ENCODE measurements around the gene CETP. TPM values are rescaled to one million over a fixed set of nuclear protein-coding genes. Genes with fewer than 3 reads are reported as not detected.

The CETP gene
- total RNA-seq, 1 donor from 2014 or later, result not detected

DNA sequence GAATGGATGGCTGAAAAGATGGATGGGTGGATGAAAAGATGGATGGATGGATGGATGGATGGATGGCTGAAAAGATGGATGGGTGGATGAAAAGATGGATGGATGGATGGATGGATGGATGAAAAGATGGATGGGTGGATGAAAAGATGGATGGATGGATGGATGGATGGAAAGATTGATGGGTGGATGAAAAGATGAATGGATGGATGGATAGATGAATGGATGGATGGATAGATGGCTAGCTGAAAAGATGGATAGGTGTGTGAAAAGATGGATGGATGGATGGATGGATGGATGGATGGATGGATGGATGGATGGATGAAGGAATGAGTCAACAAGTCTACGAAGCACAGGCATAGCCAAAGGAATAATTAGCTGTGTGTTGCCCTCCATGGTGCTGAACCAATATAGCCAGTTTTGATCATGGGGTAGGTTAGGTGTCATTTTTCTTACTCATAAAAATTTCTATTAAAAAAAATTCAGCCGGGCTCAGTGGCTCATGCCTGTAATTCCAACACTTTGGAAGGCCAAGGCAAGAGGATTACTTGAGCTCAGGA is 68.7 kb downstream of the CETP start:
- DNase-seq (ENCODE audit: low spot score, unreplicated experiment), result no peak
- Mint-ChIP-seq H3K36me3 (ENCODE audit: insufficient read depth) (no peaks in the 10 kb centered on the region), H3K4me1 (ENCODE audit: low read depth) (no peaks in the 10 kb centered on the region), H3K9me3 (ENCODE audit: low read depth) (peaks cover 5% of the 10 kb centered on the region), H3K27ac (no peak overlapping the region), H3K27me3 (peaks cover 15% of the 10 kb centered on the region), H3K4me3 (ENCODE audit: low read depth) (no peak overlapping the region)
- TF ChIP-seq, protein P1, sequence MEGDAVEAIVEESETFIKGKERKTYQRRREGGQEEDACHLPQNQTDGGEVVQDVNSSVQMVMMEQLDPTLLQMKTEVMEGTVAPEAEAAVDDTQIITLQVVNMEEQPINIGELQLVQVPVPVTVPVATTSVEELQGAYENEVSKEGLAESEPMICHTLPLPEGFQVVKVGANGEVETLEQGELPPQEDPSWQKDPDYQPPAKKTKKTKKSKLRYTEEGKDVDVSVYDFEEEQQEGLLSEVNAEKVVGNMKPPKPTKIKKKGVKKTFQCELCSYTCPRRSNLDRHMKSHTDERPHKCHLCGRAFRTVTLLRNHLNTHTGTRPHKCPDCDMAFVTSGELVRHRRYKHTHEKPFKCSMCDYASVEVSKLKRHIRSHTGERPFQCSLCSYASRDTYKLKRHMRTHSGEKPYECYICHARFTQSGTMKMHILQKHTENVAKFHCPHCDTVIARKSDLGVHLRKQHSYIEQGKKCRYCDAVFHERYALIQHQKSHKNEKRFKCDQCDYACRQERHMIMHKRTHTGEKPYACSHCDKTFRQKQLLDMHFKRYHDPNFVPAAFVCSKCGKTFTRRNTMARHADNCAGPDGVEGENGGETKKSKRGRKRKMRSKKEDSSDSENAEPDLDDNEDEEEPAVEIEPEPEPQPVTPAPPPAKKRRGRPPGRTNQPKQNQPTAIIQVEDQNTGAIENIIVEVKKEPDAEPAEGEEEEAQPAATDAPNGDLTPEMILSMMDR (IDR thresholded peaks at IDR 0.05; ENCODE audit: unreplicated experiment), result no peak

DNA sequence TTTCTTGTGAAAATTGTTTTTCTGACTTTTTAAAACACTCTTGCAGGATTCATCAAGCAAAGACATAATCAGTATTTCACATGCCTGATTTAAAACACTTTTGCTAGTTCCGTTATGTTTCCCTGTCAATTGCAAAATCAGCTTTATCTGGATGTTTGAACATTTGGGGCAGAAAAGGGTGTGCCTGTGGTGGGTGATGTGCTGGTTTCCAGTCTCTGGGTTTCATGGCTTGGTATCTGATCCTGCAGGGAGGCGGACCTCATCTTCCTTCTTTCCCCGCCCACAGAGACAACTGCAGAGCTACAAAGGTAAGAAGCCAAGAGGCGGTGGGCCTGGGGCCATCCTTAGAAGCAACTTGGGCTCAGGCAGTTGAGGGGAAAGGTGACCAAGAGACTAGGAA is 69.4 kb downstream of the CETP start:
- no peaks in the 10 kb centered on the region for H3K36me3 Mint-ChIP-seq (ENCODE audit: insufficient read depth)
- TF ChIP-seq, protein P1 (IDR thresholded peaks at IDR 0.05; ENCODE audit: unreplicated experiment), result no peak
- no peak for DNase-seq (ENCODE audit: low spot score, unreplicated experiment)
- peaks cover 5% of the 10 kb centered on the region for H3K9me3 Mint-ChIP-seq (ENCODE audit: low read depth)
- no peak overlapping the region for H3K4me3 Mint-ChIP-seq (ENCODE audit: low read depth)
- no peak overlapping the region for H3K27ac Mint-ChIP-seq
- H3K27me3 Mint-ChIP-seq, result peaks cover 20% of the 10 kb centered on the region
- H3K4me1 Mint-ChIP-seq (ENCODE audit: low read depth), result no peaks in the 10 kb centered on the region

DNA sequence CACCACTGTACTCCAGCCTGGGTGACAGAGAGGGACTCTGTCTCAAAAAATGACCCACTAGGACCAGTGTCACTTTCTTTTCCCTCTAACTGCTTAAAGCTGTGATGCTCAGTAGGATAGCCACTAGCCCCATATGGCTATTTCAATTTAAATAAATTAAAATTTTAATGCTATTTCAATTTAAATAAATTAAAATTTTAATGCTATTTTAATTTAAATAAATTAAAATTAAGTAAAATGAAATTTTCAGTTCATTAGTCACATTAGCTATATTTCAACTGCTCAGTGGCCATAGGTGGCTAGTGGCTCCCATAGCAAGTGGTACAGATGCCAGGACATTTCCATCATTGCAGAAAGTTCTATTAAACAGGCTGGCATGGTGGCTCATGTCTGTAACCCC is 70.6 kb downstream of the CETP start:
- Mint-ChIP-seq H3K4me1 (ENCODE audit: low read depth) (no peaks in the 10 kb centered on the region), H3K36me3 (ENCODE audit: insufficient read depth) (no peaks in the 10 kb centered on the region), H3K27ac (no peak overlapping the region), H3K27me3 (peaks cover 20% of the 10 kb centered on the region), H3K9me3 (ENCODE audit: low read depth) (peaks cover 5% of the 10 kb centered on the region), H3K4me3 (ENCODE audit: low read depth) (no peak overlapping the region)
- TF ChIP-seq, protein P1 (IDR thresholded peaks at IDR 0.05; ENCODE audit: unreplicated experiment), result no peak
- DNase-seq (ENCODE audit: low spot score, unreplicated experiment), result no peak

DNA sequence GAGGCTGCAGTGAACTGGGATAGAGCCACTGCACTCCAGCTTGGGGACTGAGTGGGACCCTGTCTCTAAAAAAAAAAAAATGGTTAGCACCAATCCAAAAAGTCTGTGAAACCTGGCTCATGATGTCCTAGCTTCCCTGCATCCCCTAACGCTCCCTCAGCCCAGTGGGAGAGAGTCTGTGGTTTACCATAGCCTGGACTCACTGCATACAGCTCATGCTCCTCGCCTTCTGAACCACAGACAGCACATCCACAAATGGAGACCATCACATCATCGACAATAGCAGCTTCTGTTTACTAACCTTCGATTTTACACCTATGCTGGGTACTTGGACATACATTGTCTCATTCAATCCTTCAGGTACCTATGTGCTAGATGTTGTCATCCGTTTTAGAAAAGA is 71.2 kb downstream of the CETP start:
- DNase-seq (ENCODE audit: low spot score, unreplicated experiment), result no peak
- TF ChIP-seq, protein P1 (IDR thresholded peaks at IDR 0.05; ENCODE audit: unreplicated experiment), result no peak
- H3K9me3 Mint-ChIP-seq (ENCODE audit: low read depth), result peaks cover 5% of the 10 kb centered on the region
- H3K27ac Mint-ChIP-seq, result no peak overlapping the region
- no peaks in the 10 kb centered on the region for H3K36me3 Mint-ChIP-seq (ENCODE audit: insufficient read depth)
- H3K27me3 Mint-ChIP-seq, result peaks cover 20% of the 10 kb centered on the region
- no peak overlapping the region for H3K4me3 Mint-ChIP-seq (ENCODE audit: low read depth)
- no peaks in the 10 kb centered on the region for H3K4me1 Mint-ChIP-seq (ENCODE audit: low read depth)

Other genes starting within 250 kb of the CETP start
- gene NUP93, start 231.8 kb upstream of the CETP start, total RNA-seq, result 74.4 and 76.9 TPM in 2 replicates
- not detected in 2 replicates for gene SLC12A3, start 96.7 kb upstream of the CETP start, total RNA-seq
- gene HERPUD1, start 29.8 kb upstream of the CETP start, total RNA-seq, result 70.0 and 85.9 TPM in 2 replicates
- gene NLRC5, start 27.6 kb downstream of the CETP start, total RNA-seq, result not detected in 2 replicates
- 6.7 and 10.1 TPM in 2 replicates for gene CPNE2, start 130.6 kb downstream of the CETP start, total RNA-seq
- gene PSME3IP1, start 224.1 kb downstream of the CETP start, total RNA-seq, result 101 and 115 TPM in 2 replicates
- gene RSPRY1, start 224.4 kb downstream of the CETP start, total RNA-seq, result 57.4 and 63.7 TPM in 2 replicates

Measured in progenitor cell of endocrine pancreas (in vitro differentiated cells).